Inflammatory macrophage (primary cell): Measurements from ENCODE around the gene CD226.
"Not testable (repeated sequence)": the region's sequence is repeated elsewhere in the genome, so short reads cannot be mapped to it uniquely, and the experiment has no call there.

Source experiments
- DNase-seq, 2 donors: peaks; one replicate each; pipeline ENCODE4 v3.0.0-alpha.2; 2020 to 2022

CD226 gene

DNA sequence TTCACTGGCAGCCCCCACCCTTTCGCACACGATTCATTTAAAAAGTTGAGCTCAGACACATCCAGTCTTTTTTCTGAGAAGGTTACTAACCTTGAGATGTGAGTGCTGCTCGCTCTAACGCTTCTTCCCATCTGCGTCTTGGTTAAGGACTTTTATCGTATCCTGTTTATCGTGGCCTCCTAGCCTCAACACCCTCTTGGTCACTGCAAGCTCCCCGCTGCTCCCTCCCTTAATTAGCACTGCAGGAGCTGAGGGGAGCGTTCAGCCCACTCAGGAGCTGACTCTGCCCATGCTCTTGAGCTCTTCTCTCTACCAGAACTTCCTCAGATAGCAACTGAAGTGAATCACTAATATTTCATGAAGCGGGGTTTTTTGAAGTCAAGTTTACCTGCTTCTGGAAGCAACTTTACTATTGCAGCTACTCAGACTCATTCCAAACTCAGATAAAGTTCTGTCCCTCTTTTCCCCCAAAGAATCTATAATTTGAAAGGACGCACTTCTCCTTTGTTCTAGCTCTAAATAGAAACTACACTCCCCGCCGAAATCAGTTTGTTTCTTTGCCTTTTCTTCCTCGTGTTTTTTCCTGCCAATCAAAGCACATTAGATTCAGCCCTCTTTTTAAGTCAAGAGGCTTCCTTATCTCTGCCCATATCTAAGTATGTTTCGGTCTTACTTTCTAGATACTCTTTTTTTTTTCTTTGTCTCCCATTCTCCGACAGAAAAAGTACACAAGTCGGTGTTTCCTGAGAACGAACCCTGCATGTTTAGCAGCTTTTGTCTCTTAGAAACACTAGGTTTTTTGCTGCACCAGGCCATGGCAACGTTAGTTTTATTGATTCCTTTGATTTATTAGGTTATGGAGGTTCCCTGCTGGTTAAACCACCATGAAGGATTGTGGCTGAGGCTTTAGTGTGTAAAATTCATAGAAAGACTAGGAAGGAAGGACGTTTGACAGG, 9.3 kb upstream of the CD226 start:
- peak in 1 of 2 donors; percentile 36 for DNase-seq

DNA sequence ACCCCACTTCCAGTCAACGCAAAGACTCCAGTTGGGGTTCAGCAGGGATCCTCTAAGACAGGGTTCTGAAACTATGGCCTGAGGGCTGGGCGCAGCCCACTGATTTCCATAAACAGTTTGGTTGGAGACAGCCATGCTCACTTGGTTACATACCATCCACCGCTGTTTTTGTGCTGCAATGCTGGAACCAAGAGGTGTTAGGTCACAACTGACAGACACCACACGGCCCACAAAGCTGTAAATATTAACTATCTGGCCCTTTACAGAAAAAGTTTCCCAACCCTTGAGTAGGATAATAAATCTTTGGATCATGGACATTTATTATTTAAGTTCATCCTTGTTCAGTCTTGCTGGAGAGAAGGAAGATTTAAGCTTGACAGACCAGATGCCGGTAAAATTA, 8.4 kb upstream of the CD226 start:
- no peak for DNase-seq

DNA sequence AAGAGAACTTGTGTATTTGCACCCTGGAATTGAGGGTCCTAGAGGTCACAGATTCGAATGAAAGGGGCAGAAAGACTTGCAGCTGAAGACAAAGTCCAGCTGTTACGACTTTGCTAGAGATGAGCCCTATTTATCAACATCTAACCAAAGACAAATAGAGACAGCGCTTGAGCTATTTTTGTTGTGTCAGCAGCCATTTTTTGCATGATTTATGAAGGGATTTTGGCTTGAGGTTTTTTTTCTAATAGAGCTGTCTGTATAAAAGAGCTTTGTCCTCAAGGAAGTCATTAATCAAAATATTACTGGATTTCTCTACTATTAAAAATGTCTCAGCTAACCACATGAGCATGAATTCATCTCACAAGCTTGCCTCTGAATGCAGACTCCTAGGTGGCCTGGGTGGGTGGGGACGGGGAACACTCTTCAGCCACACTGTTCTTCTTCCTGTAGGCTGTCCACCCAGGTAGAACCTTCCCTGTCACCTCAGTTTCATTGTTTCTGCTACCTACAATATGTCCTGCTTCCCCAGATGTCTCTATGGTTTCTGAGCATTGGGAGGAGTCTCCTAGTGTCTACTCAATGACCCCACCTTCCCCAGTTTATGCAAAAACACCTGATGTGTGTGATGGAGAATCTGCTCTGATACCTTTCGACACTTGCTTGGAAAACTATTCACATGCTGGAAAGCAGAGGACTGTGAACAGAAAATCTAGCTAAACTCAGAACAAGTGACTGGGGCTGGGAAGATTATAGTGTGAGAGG, 7.2 kb upstream of the CD226 start:
- no peak for DNase-seq

DNA sequence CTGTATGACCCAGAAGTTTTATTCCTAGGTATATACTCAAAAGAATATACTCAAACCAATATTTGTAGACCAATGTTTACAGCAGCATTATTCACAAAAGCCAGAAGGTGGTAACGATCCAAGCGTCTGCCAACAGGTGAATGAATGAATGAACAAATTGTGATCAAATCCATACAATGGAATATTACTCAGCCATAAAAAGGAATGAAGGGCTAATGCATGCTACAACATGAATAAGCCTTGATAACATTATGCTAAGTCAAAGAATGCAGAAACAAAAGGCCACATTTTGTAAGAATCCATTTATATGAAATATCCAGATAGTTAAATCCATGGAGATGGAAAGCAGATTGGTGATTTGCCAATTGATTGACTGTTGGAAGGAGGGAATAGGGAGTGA, 5.5 kb upstream of the CD226 start:
- no peak for DNase-seq

DNA sequence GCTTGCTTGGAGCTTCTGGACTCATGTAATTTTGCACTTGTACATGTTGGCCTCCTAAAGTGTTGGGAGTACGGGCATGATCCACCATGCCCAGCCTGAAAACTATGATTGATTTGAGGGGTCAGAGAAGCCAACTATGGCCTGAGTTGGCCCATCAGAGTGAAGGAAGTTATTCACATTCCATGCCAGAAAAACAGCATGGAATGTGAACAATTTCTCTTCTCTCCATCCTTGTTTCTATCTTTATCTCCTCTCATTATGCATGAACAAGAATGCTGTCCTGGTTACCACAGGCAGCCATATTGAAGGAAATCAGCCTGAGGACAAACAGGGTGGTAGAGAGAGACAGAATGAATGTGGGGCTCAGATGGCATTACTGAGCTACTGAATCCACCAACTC, 3.5 kb upstream of the CD226 start:
- DNase-seq = no peak

DNA sequence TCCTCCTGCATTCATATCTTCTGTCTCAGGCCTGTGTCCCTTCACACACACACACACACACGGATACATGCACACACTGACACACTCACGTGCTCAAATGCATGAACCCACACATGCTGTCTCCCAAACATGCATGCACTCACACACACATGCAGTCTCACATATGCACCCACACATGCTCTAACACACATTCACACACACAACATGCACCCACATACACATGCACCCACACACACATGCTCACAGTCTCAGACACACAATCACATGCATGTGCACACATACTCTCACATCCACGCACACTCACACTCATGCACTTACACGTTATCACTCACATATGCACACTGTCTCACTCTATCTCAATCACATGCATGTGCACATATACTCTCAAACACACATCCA, 1.9 kb upstream of the CD226 start:
- DNase-seq = no peak

DNA sequence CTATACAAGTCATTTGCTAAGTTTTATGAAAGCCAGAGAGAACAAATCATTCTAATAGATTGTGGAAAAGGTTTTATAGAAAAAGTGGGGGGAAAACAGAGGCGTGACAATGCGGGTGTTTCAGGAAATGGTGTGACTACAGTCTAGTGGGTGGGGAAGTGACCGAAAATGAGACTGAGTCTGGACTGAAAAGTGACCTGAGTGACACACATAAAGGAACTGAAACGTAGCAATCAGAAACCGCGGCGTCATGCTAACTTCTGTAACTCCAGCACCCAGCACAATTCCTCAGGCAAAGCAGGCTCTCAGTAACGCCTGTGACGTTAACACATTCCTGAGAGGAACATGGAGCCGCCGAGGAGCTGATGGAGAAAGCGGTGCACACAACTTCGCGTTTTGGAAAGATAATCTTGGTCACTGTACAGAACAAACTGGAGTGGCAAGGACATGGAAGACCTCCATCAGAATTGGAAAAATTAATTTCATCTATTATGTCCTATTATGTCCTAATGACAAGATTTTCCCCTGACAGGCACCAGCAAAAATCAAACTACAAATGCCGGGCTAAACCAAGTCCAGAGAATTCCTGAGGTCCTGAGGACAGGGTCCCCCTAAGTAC, 1.4 kb upstream of the CD226 start:
- DNase-seq = peak; percentile 78 to 86

DNA sequence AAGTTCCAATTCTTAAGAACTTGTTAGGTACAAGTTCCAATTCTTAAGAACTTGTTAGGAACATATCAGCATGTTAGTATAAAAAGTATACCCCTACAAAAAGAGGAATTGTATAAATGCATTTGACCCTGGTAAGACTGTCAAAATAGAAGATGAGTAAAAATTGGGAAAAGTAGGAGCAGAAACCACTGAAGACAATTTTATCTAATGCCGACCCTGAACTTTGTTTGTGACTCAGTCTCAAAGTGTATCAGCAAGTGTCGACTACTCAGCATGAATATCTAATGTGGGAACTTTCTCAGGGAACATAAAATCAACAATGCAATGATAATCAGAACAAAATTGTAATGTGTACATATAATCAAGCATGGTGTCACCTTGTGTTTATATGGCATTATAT, 583 bp upstream of the CD226 start:
- no peak for DNase-seq

DNA sequence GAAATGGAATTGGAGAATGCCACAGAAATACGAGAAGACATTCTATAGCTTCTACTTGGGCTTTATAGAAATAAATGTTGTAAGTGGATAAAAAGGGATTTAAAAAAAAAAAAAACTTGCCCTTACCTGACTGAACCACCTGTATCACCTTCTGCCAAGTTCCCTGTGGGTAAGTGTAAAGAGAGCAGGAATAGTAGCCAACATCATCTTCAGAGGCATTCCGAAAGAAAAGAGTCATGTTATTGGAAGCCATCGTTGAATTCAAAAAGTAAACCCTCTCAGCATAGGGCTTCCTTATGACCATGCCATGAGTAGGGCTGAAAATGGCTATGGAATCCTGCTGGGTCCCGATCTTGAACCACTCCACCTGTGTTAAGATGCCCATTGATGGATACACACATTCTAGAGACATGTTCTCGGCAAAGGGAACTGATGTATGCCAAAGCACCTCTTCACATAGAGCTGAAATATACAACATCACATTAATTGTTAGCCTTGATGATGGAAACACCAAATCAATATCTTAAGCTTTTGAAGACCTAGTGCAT, 991 bp downstream of the CD226 start:
- no peak for DNase-seq

DNA sequence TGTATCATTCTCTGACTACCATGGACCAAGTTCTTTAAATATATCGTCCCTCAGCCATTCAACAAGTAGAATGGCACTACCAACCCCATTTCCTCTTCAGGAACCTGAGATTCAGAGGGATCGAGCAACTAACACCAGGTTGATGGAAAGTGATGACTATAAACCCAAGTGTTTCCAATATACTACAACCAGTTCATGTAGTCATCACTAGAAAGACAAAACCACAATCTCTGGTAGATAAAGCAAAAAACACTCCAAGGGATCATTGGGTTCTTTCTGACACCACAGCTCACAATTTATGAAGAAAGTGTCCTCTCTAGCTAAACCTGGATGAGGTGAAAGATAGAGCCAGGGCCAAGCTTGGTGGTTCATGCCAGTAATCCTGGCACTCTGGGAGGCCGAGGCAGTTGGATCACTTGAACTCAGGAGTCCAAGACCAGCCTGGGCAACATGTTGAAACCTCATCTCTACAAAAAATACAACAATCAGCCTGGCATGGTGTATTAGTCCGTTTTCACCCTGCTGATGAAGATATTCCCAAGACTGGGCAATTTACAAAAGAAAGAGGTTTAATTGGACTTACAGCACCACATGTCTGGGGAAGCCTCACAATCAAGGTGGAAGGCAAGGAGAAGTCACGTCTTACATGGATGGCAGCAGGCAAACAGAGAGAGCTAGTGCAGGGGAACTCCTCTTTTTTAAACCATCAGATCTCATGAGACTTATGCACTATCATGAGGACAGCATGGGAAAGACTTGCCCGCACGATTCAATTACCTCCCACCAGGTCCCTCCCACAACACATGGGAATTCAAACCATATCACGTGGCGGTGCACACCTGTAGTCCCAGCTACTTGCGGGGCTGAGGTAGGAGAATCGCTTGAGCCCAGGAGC, 2.2 kb downstream of the CD226 start:
- no peak for DNase-seq

DNA sequence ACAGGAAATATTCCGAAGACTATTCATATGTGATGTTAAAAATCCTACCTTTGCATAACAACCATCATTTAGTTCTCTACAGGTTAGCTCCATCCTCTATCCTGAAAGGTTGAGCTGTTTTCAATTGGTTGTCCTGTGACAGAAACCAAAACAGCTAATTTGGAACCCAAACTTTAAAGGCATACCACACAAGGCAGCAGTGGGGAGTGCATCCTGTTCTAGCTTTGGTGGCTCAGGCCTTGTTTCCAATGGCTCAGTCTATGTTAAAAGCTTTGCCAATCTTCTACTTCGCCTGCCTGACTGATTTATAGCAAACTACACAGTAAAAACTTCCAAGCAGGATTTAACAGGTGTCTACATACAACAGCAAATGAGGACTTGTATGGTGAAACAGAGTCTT, 3.2 kb downstream of the CD226 start:
- DNase-seq = no peak

DNA sequence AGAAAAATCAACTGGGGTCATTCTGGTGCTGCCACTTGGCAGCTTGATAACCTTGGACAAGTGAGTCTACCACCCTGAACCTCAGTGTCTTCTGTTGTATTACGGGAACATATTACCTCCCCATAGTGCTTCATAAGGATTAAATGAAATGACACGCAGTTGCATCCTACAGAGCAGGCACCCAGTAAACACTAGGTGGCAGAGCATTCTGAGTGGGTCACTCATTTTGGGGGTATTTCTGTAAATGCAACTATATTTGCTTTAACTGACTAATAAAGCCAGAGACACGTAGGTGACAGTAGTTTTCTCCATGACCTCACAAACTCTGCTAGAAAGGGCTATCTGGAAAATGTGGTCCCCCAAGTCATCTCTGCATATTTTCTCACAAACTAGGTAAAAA, 4.7 kb downstream of the CD226 start:
- no peak for DNase-seq

DNA sequence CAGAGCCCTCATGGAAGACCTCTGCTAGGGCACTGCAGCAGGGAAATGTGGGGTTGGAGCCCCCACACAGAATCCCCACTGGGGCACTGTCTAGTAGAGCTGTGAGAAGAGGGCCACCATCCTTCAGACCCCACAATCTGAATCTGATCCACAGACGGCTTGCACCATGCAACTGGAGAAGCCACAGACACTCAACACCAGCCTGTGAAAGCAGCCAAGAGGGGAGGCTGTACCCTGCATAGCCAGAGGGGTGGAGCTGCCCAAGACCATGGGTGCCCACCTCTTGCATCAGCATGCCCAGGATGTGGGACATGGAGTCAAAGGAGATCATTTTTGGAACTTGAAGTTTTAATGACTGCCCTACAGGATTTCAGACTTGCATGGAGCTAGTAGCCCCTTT, 6.5 kb downstream of the CD226 start:
- no peak for DNase-seq

DNA sequence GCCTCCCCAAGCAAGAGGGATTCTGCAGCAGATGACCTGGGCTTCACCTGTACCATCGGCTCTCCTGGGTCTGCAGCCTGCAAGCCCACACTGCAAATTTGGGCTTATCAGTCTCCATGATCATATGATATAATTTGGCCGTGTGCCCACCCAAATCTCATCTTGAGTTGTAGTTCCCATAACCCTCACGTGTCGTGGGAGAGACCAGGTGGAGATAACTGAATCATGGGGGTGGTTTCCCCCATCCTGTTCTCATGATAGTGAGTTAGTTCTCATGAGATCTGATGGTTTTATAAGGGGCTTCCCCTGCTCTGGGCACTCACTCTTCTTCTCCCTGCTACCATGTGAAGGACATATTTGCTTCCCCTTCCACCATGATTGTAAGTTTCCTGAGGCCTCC, 7.9 kb downstream of the CD226 start:
- DNase-seq = not testable (repeated sequence)

DNA sequence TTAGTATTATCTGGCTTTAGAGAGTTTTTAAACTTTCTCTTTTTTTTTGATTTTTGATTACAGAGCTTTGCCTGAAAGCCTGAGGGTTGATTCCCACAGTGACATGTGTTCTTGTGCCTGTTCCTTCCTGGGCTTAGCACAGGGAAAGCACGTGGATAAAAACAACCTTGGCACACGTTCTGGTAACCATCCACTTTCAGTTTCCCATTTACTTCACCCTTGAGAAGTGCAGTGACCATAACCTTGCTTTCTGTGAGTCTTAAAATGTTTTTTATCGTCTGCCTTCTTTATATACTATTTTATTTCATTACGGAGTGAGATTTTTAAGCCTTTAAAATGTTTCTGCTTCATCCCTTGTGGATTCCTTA, 11.5 kb downstream of the CD226 start:
- no peak for DNase-seq

DNA sequence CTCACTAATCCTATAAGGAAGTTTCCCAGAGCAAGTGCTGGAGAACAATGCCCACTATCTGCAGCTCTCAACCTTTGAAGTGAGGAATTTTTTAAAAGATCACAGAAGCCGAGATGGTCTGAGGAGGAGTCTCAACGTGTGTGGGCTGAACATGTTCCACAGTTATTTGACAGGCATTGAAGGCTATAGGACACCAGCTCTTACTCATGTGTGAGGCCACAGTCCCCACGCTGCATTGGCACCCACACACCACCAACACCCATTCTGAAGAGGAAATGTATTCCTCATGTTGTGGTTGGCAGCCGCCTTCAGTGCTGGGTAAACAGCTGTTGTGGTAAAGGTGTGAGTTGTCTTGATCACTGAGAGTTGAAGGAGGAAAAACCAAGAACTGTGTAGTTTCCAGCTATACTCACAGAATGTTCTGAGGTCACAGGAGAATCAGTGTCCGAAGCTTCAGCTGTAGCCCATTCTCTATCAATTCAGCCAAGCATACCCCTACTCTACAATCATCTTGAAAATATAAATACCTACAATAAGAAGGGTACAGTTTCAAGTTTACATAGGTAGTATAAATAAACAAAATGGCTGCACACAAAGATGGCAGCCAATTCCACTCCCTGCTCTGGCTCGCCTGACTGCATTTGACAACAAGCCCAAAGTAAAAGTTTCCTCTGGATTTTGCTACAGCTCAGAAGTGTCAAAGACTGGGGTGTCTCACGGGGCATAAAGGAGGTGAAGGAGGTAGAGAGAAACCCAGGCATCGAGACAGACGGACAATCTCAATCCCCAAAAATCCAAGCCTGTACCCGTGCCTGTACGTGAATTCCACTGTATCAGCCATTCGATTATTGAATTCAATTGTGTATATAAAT, 12.1 kb downstream of the CD226 start:
- DNase-seq = peak; percentile 46 to 86

DNA sequence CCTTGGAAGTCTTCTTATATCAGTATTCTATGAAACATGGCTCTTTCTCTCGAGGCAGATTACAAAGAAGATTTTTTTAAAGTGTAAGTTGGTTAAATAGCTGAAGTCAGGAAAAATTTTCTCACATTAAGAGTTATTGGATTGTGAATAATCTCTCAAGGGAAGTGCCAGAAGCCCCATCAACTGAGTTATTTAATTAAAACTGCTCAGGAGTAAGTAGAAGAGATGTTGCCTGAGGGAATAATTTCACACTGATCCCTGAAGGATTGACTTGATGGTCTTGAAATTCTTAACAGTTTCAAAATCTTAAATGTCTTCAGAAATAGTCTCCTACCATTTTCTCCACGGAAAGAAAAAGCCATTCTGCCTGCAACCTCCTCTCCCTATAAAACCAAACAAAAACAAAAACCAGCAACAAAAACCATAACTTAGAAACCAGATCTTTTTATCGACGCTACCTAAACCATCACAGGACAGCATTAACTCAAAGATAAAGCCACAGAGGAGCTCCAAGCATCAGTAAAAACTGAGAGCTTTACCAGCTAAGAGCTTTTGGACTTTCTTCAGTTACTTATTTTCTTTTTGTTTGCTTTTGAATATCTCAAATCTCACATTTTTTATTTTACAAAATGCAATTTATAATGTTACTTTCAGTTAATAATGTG, 12.9 kb downstream of the CD226 start:
- DNase-seq = no peak

DNA sequence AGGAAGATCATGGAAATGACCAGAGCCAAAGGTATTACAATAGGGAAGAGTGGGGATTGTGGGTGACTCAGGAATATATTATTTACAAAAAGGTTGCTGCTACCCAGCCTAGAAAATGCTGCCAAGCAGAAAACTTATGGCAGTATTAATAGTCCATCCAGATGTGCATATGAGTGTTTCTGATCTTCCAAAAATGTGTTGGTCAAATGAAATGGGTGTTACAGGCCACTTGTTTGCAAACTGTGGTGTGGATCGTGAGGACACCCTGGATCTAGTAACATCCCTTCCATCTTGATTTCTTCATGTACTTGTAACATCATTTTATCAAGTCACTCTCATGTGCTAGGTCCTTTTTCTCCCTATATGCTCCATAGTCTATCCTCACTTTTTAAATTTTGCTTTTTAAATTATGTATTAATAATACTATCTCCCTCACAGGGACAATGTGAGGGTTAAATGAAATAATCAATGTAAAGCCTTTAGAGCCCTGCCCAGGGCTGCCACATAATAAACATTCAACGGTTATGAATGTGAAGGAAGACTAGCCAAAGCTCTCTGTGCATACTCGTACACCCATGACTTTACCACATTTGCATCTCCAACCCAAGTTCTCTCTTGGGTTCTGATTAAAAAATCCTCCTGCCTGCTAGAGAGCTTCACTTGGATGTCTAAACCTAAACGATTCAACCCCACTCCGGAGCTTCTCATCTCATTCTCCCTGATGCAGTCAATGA, 18.5 kb downstream of the CD226 start:
- DNase-seq = no peak

DNA sequence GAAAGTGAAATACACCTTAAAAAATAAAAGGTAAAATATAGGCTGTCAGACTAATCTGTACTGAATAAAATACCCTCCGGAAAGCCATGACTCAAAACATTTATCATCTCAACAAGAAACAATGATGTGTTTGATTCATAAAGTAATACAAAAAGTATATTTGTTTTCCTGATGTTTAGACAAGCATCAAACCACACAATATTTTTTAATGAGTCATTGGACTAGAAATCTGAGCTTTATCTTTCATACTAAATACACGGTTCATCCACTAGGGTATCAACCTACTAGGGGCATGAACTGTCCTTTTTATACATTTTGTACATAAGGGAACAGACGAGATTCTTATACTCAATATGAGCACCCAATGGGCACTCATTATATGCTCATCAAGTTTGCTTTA, 31.3 kb downstream of the CD226 start:
- no peak for DNase-seq

DNA sequence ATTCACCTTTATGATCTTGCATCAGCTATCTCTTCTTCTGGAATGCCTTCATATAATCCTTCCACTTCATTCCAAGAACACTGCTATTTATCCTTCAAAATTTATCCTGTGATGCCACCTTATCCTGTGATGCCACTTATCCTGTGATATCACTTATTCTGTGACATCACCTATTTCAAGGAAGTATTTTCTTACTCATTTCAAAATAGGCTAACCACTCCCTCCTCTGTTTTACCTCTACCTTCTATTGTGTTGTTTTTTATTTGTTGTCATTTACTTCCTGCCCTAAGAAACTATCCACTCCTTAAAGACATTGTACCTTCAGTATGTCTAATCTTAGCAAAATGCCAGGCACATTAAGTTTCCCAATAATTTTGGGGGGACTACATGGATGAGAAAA, 38.8 kb downstream of the CD226 start:
- no peak for DNase-seq
